GM04503 (cell line): ENCODE measurements around the gene RGN.
"Not testable (repeated sequence)": the region's sequence is repeated elsewhere in the genome, so short reads cannot be mapped to it uniquely, and the experiment has no call there.

Experiments used
- DNase-seq: peaks from one replicate; pipeline ENCODE4 v3.0.0-alpha.2; 2012; ENCODE audit warnings: low read depth

Gene RGN

GRCh38 chrX:47124466-47124865 is 46.2 kb downstream of the RGN start:
- DNase-seq, result not testable (repeated sequence)

- DNase-seq, result peak; percentile 89
Observed at GRCh38 chrX:47129157-47129898, 51.1 kb downstream of the RGN start.

GRCh38 chrX:47129899-47130358 is 51.7 kb downstream of the RGN start:
- DNase-seq, result no peak

GRCh38 chrX:47133493-47133892 is 55.2 kb downstream of the RGN start:
- DNase-seq, result no peak

- DNase-seq, result not testable (repeated sequence)
Observed at GRCh38 chrX:47135650-47136049, 57.4 kb downstream of the RGN start.

GRCh38 chrX:47138171-47138570 is 59.9 kb downstream of the RGN start:
- DNase-seq, result no peak
